HUES64 (cell line): ENCODE measurements around the gene FANCC.

Experiments
- H3K27ac ChIP-seq: 2 replicates; pipeline ENCODE4 v1.7.0; 2013; ENCODE audit warnings: low read depth, low read length, inconsistent platforms
- H3K27me3 ChIP-seq: 2 replicates; pipeline ENCODE4 v1.6.1; 2013; ENCODE audit warnings: mild to moderate bottlenecking, low read length; ENCODE audit not compliant: insufficient read depth
- H3K36me3 ChIP-seq: 2 replicates; pipeline ENCODE4 v1.6.1; 2013; ENCODE audit warnings: mild to moderate bottlenecking, low read length; ENCODE audit not compliant: insufficient read depth
- H3K4me1 ChIP-seq: 2 replicates; pipeline ENCODE4 v1.6.1; 2013; ENCODE audit warnings: mild to moderate bottlenecking, low read length, moderate library complexity; ENCODE audit not compliant: insufficient read depth
- H3K4me3 ChIP-seq: 2 replicates; pipeline ENCODE4 v1.5.1; 2013; ENCODE audit warnings: mild to moderate bottlenecking, low read length, moderate library complexity
- H3K9ac ChIP-seq: 2 replicates; pipeline ENCODE4 v1.6.1; 2013; ENCODE audit warnings: mild to moderate bottlenecking, low read depth, low read length
- H3K9me3 ChIP-seq: 2 replicates; pipeline ENCODE4 v1.6.1; 2013; ENCODE audit warnings: low read depth, low read length; ENCODE audit not compliant: insufficient read depth
- WGBS: fragments of 150-250, 120-280 bp; methylation state at CpG from one replicate; pipeline ENCODE4 v1.1.7; 2013; ENCODE audit warnings: missing lambda C conversion rate; 5-methylcytosine and 5-hydroxymethylcytosine counted together

Gene FANCC

GRCh38 chr9:95090023-95090791 is 227.3 kb downstream of the FANCC start:
- Histone ChIP-seq H3K4me3 (no peak overlapping the region), H3K27me3 (no peaks in the 10 kb centered on the region), H3K36me3 (no peaks in the 10 kb centered on the region), H3K9me3 (no peaks in the 10 kb centered on the region), H3K9ac (no peak overlapping the region), H3K4me1 (peaks cover 36% of the 10 kb centered on the region), H3K27ac (no peak overlapping the region)
- 90% methylated on average over 22 of the region's 22 CpGs for WGBS

GRCh38 chr9:95089257-95090022 is 228.1 kb downstream of the FANCC start:
- H3K9me3 ChIP-seq, result no peaks in the 10 kb centered on the region
- H3K9ac ChIP-seq, result no peak overlapping the region
- H3K4me3 ChIP-seq, result no peak overlapping the region
- no peaks in the 10 kb centered on the region for H3K27me3 ChIP-seq
- H3K27ac ChIP-seq, result no peak overlapping the region
- peaks cover 36% of the 10 kb centered on the region for H3K4me1 ChIP-seq
- H3K36me3 ChIP-seq, result no peaks in the 10 kb centered on the region
- 95% methylated on average over 16 of the region's 16 CpGs for WGBS

GRCh38 chr9:95088421-95089161 is 228.9 kb downstream of the FANCC start:
- 89% methylated on average over 26 of the region's 26 CpGs for WGBS
- H3K4me3 ChIP-seq, result no peak overlapping the region
- H3K4me1 ChIP-seq, result peaks cover 29% of the 10 kb centered on the region
- H3K9ac ChIP-seq, result no peak overlapping the region
- H3K9me3 ChIP-seq, result no peaks in the 10 kb centered on the region
- no peak overlapping the region for H3K27ac ChIP-seq
- H3K27me3 ChIP-seq, result no peaks in the 10 kb centered on the region
- no peaks in the 10 kb centered on the region for H3K36me3 ChIP-seq

GRCh38 chr9:95087659-95088242 is 229.8 kb downstream of the FANCC start:
- Histone ChIP-seq H3K9ac (no peak overlapping the region), H3K36me3 (no peaks in the 10 kb centered on the region), H3K27ac (no peak overlapping the region), H3K4me3 (no peak overlapping the region), H3K4me1 (peaks cover 21% of the 10 kb centered on the region), H3K27me3 (no peaks in the 10 kb centered on the region), H3K9me3 (no peaks in the 10 kb centered on the region)
- 92% methylated on average over 9 of the region's 9 CpGs for WGBS

- Histone ChIP-seq H3K27me3 (no peaks in the 10 kb centered on the region), H3K4me3 (no peak overlapping the region), H3K9me3 (no peaks in the 10 kb centered on the region), H3K9ac (no peak overlapping the region), H3K27ac (no peak overlapping the region), H3K36me3 (peaks cover 6% of the 10 kb centered on the region; the same call in 1 of the 2 replicates), H3K4me1 (peaks cover 11% of the 10 kb centered on the region)
- WGBS, result 93% methylated on average over 8 of the region's 8 CpGs
These were observed 230.9 kb downstream of the FANCC start for GRCh38 chr9:95086564-95086955.

GRCh38 chr9:95085861-95086563 is 231.5 kb downstream of the FANCC start:
- Histone ChIP-seq H3K4me3 (no peak overlapping the region), H3K9me3 (no peaks in the 10 kb centered on the region), H3K9ac (no peak overlapping the region), H3K36me3 (peaks cover 11% of the 10 kb centered on the region; the same call in 1 of the 2 replicates), H3K4me1 (peaks cover 7% of the 10 kb centered on the region; the same call in 1 of the 2 replicates), H3K27ac (no peak overlapping the region), H3K27me3 (no peaks in the 10 kb centered on the region)
- 94% methylated on average over 40 of the region's 40 CpGs for WGBS

- H3K36me3 ChIP-seq, result peaks cover 11% of the 10 kb centered on the region; the same call in 1 of the 2 replicates
- no peak overlapping the region for H3K27ac ChIP-seq
- peaks cover 3% of the 10 kb centered on the region; the same call in 1 of the 2 replicates for H3K4me1 ChIP-seq
- H3K4me3 ChIP-seq, result no peak overlapping the region
- no peaks in the 10 kb centered on the region for H3K9me3 ChIP-seq
- 96% methylated on average over 29 of the region's 29 CpGs for WGBS
- H3K9ac ChIP-seq, result no peak overlapping the region
- no peaks in the 10 kb centered on the region for H3K27me3 ChIP-seq
These were observed 232.3 kb downstream of the FANCC start for GRCh38 chr9:95085036-95085770.

GRCh38 chr9:95084254-95084934 is 233.1 kb downstream of the FANCC start:
- Histone ChIP-seq H3K9ac (no peak overlapping the region), H3K4me3 (no peak overlapping the region), H3K27me3 (no peaks in the 10 kb centered on the region), H3K9me3 (no peaks in the 10 kb centered on the region), H3K27ac (no peak overlapping the region), H3K36me3 (peaks cover 11% of the 10 kb centered on the region; the same call in 1 of the 2 replicates), H3K4me1 (peaks cover 8% of the 10 kb centered on the region; the same call in 1 of the 2 replicates)
- WGBS, result 96% methylated on average over 19 of the region's 19 CpGs

GRCh38 chr9:95083086-95083768 is 234.3 kb downstream of the FANCC start:
- 92% methylated on average over 39 of the region's 39 CpGs for WGBS
- H3K9ac ChIP-seq, result no peak overlapping the region

More at GRCh38 chr9:95083086-95083768, 234.3 kb downstream of the FANCC start:
- Histone ChIP-seq H3K36me3 (peaks cover 11% of the 10 kb centered on the region; the same call in 1 of the 2 replicates), H3K27ac (no peak overlapping the region), H3K9me3 (no peaks in the 10 kb centered on the region), H3K4me3 (no peak overlapping the region), H3K4me1 (peaks cover 18% of the 10 kb centered on the region; the same call in 1 of the 2 replicates), H3K27me3 (no peaks in the 10 kb centered on the region)
